HL-60/S4 treated with retinoic acid at 250 ng/mL for 4 days and 3 days (cell line): Measurements from ENCODE around the gene AQP4.

Experiments used
- in situ Hi-C: fragments of 300-500 bp; cut with MboI; formaldehyde crosslinking; loops from 2 replicates; pipeline ENCODE4 v1.7.0; 2022; ENCODE audit warnings: low sequenced_read_pairs

AQP4 gene

DNA sequence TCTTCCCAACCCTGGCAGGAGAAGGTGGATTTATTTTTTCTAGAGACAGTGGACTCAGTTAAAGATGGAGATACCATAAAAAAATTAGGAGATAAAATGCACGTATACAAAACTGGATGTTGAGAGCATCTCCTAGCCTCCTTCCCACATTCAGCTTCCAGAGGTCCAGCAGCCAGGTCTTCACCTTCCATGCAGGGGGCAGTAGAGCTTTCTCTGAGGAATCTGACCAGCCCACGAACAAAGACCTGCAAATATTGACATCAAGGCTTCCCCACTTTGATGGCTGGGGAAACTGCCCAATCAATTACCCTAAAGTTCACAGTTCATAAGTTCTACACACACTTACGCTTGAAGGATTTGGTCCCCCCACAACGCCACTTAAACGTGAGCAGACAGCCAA lies 24.5 kb downstream of the AQP4 start:
- in situ Hi-C loops, result no loop called here

DNA sequence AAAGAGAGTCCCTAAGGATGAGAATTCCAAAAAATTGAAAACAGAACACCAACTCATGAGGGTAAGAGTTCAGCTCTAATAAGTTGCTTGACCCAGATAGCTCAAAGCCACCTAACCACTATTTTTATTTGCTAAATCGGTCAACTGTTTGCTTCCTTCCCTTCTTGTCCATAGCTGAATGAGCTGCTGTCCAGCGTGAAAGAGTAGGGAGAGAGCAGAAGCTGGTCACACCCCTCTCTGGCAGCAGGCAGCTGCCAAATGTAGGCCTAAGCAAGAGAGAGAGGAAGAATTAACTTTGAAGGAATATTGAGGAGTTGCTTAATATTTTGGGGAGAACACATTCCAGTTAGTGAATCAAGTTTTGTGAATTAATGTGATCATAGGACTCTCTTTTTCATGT lies 25.9 kb downstream of the AQP4 start:
- in situ Hi-C loops, result no loop called here

DNA sequence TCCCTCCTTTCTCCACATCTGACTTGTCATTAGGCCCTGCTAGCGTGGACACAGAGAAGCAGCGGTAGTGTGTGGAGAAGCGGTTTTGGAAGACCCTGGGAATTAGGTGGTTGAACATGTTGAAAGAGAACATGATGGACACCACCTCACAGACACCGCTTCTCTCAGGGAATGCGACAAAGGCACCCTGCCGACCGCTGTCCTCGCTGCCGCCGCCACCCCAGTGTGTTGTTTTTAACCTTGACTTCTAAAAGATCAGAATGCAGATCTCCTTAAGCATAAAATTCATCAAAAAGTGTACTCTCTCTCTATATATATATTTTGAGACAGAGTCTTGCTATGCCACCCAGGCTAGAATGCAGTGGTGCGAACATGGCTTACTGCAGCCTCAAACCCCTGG lies 33.2 kb downstream of the AQP4 start:
- in situ Hi-C loops, result no loop called here

DNA sequence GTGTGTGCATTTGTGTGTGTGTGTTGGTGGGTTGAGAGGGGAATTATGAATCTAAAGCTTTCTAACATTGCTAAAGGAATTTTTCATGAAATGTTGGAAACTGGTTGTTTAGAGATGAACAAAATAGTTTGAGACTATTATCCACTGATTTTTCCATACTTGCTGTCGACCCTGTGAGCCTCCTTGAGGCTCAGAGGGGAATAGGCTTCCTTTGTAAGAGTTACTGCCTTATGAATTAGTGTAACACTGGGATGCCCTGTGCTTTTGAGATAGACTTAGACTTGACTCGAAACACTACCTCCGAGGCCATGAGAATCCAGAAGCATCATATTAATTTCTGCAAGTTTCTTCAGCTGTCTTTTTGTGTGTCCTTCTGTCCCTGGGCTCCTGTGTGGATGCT lies 37.9 kb downstream of the AQP4 start:
- in situ Hi-C loops, result no loop called here

DNA sequence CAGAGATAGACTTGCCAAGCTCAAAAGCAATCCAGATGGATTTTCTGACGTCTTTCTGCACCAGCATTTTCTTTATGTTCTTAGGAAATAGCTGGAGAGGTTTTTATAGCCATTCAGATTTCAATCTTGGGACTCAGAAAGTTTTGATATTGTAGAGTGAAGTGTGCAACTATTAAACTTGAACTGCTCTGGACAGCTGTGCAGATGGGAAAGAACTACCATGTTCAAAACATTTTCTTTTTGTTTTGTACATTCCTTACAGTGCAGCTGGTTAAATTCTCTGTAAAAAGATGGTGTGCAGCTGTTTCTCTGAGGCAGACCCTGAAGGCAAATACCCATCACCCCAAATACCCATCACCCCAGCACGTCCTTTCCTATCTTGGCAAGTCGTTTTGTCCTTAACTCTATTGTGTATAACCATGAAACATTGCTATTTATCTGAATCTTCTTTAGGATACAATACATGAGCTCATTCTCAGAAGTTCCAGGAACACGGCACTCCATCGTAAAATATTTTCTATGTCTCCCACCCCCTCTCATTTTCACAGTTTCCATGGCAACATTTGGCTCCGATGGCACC lies 38.8 kb downstream of the AQP4 start:
- in situ Hi-C loops, result no loop called here

DNA sequence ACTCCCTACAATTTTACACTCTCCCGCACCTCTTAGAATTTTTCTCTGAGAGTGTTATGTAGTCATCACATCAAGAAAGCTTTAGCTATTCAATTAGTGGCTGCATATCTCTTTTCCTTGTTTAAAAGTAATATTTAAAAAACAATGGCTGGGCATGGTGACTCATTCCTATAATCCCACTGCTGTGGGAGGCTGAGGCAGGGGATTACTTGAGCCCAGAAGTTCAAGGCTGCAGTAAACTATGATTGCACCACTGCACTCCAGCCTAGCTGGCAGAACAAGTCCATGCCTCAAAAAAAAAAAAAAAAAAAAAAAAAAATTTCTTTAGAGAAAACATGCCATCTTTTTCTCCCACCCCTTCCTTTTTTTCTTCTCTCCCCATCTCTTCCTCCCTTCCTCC lies 44.3 kb downstream of the AQP4 start:
- in situ Hi-C loops, result loop anchor here (25.0 kb wide), 1 partner anchor 766 kb away; no protein-coding TSS in a partner anchor

- in situ Hi-C loops, result loop anchor here (25.0 kb wide), 1 partner anchor 768 kb away; no protein-coding TSS in a partner anchor
Observed at GRCh38 chr18:26819046-26819445, 46.5 kb downstream of the AQP4 start.

DNA sequence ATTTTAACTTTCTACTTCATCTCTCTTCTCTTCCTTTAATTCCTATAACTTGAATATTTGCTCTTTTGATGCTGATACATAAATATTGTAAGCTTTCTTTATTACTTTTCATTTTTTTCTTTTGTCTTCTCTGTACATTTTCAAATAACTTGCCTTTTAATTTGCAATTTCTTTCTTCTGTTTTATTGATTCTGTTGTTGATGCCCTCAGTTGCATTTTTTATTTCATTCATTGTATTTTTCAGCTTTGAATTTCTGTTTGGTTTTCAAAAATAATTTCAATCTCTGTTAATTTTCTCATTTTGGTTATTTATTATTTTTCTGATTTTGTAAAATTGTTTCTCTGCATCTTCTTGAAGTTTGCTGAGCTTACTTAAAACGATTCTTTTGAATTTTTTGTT lies 47.0 kb downstream of the AQP4 start:
- in situ Hi-C loops, result loop anchor here (25.0 kb wide), 1 partner anchor 769 kb away; no protein-coding TSS in a partner anchor

- in situ Hi-C loops, result loop anchor here (25.0 kb wide), 1 partner anchor 774 kb away; no protein-coding TSS in a partner anchor
Observed at GRCh38 chr18:26813043-26813442, 52.5 kb downstream of the AQP4 start.

DNA sequence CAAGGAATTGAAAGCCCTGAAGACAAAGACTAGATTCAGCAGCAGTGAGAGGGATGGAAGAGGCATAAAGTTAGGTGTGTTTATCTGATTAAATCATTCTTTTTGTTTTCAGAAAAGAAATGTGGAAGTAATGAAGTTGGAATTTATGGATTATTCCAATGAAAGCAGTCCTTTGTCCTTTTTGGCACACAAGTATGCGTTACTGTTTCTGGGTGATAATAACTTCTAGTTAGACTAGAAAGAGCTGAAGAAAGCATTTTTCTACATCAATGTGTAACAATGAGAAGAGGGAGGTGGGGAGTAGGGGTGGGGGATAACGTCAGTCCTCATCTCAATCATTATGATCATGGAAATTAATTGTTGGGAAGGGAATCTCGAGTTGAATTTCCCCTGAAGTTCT lies 53.0 kb downstream of the AQP4 start:
- in situ Hi-C loops, result loop anchor here (25.0 kb wide), 1 partner anchor 775 kb away; no protein-coding TSS in a partner anchor

DNA sequence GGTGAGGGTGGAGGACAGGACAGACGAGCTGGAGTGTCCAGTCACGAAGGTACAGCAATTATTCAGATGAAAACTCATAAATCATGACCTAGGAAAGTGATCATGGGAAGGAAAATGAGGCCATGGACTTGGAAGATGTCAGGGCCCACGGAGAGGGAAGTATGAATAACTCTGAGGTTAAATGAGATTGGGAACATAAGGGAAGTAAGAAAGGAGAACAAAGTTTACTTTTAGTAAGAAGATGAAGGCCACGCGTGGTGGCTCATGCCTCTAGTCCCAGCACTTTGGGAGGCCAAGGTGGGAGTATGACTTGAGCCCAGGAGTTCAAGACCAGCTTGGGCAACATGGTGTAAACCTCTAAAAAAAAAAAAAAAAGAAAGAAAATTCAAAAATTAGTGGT lies 56.2 kb downstream of the AQP4 start:
- in situ Hi-C loops, result loop anchor here (25.0 kb wide), 1 partner anchor 778 kb away; no protein-coding TSS in a partner anchor

GRCh38 chr18:26806224-26806623 lies 59.3 kb downstream of the AQP4 start:
- in situ Hi-C loops, result loop anchor here (25.0 kb wide), 1 partner anchor 781 kb away; no protein-coding TSS in a partner anchor

DNA sequence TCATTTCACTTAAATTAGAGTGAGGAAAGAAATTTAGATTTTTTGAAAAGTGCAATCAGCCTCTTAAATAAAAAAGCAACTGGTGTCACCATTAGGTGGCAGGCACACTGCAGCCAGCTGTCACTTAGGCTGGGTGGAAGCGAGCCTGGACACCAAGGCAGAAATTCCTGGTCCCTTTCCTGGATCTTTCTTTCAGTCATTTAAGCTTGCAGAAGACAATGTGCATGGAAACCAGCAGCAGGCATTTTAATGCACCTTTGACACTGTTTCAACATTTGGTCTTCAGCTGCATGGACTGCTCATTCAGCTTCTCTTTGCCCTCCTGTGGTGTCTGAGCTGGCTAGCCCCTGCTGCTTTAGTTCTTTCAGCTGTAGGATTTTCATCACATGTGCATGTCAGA lies 61.0 kb downstream of the AQP4 start:
- in situ Hi-C loops, result loop anchor here (25.0 kb wide), 1 partner anchor 783 kb away; no protein-coding TSS in a partner anchor

GRCh38 chr18:26803643-26804042 lies 61.9 kb downstream of the AQP4 start:
- in situ Hi-C loops, result loop anchor here (25.0 kb wide), 1 partner anchor 784 kb away; no protein-coding TSS in a partner anchor

GRCh38 chr18:26802330-26803200 lies 62.9 kb downstream of the AQP4 start:
- in situ Hi-C loops, result loop anchor here (25.0 kb wide), 1 partner anchor 785 kb away; no protein-coding TSS in a partner anchor
